ENCODE data around the gene CSNK2B. TPM values are rescaled to one million over a fixed set of nuclear protein-coding genes. Genes with fewer than 3 reads are reported as not detected.

Gene CSNK2B
- total and polyA plus RNA-seq, 10 of the 15 experiments (the other 5 are each of a cell fraction or from before 2014, with no cell fraction given), result 56.3 to 405 (median 286) TPM

GRCh38 chr6:31665501-31666336, at the start of gene CSNK2B (continued):
- TF ChIP-seq, protein P1, sequence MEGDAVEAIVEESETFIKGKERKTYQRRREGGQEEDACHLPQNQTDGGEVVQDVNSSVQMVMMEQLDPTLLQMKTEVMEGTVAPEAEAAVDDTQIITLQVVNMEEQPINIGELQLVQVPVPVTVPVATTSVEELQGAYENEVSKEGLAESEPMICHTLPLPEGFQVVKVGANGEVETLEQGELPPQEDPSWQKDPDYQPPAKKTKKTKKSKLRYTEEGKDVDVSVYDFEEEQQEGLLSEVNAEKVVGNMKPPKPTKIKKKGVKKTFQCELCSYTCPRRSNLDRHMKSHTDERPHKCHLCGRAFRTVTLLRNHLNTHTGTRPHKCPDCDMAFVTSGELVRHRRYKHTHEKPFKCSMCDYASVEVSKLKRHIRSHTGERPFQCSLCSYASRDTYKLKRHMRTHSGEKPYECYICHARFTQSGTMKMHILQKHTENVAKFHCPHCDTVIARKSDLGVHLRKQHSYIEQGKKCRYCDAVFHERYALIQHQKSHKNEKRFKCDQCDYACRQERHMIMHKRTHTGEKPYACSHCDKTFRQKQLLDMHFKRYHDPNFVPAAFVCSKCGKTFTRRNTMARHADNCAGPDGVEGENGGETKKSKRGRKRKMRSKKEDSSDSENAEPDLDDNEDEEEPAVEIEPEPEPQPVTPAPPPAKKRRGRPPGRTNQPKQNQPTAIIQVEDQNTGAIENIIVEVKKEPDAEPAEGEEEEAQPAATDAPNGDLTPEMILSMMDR (IDR thresholded peaks at IDR 0.05 in 2 of 3, conservative IDR thresholded peaks at IDR 0.05 in 1 of 3; ENCODE audit: control insufficient read depth in 2 of 3, extremely low read depth in 1 of 3, insufficient read depth in 1 of 3, low read depth in 3 of 3, low read length in 3 of 3), result no peak
- TF ChIP-seq CEBPZ (IDR thresholded peaks at IDR 0.05; ENCODE audit: low read depth, low read length) (no peak), SMAD5 (IDR thresholded peaks at IDR 0.05; ENCODE audit: low read depth) (0 out of 2 replicates have a peak, but pooled peaks have one; percentile 61), ZNF217 (IDR thresholded peaks at IDR 0.05) (no peak), LARP7 (IDR thresholded peaks at IDR 0.05) (peak; percentile 76), FOXM1 (IDR thresholded peaks at IDR 0.05; ENCODE audit: low read depth, low read length) (no peak), RELB (IDR thresholded peaks at IDR 0.05; ENCODE audit: low read depth) (peak; percentile 32; the same call in 1 of the 2 replicates), CHD2 (IDR thresholded peaks at IDR 0.05; ENCODE audit: borderline replicate concordance, low read depth, low read length) (0 out of 2 replicates have a peak, but pooled peaks have one; percentile 16), E2F8 (IDR thresholded peaks at IDR 0.05; ENCODE audit: low read depth, partially characterized antibody) (peak; percentile 76), NR2C1 (IDR thresholded peaks at IDR 0.05) (peak; percentile 98), JUNB (IDR thresholded peaks at IDR 0.05) (no peak), SMARCA5 (IDR thresholded peaks at IDR 0.05) (peak; percentile 24; the same call in 1 of the 2 replicates), ATF7 (IDR thresholded peaks at IDR 0.05; ENCODE audit: low read depth) (no peak), SUPT20H (IDR thresholded peaks at IDR 0.05; ENCODE audit: borderline replicate concordance, control insufficient read depth, low read depth, low read length) (no peak), HDGF (IDR thresholded peaks at IDR 0.05) (no peak; the same call in 1 of the 2 replicates)
- TF ChIP-seq, protein P2, sequence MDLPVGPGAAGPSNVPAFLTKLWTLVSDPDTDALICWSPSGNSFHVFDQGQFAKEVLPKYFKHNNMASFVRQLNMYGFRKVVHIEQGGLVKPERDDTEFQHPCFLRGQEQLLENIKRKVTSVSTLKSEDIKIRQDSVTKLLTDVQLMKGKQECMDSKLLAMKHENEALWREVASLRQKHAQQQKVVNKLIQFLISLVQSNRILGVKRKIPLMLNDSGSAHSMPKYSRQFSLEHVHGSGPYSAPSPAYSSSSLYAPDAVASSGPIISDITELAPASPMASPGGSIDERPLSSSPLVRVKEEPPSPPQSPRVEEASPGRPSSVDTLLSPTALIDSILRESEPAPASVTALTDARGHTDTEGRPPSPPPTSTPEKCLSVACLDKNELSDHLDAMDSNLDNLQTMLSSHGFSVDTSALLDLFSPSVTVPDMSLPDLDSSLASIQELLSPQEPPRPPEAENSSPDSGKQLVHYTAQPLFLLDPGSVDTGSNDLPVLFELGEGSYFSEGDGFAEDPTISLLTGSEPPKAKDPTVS (IDR thresholded peaks at IDR 0.05; ENCODE audit: low read depth, low read length), result no peak
